Fibroblast of skin of left quadriceps (primary cell): Measurements from ENCODE around the gene MEIOB.
"Not testable (repeated sequence)": the region's sequence is repeated elsewhere in the genome, so short reads cannot be mapped to it uniquely, and the experiment has no call there.

Experiments used
- DNase-seq, 2 experiments: peaks; one replicate each; pipeline ENCODE4 v3.0.0-alpha.2; 2013; ENCODE audit warnings: low read depth in 2 of 2

Gene MEIOB

GRCh38 chr16:1871974-1872635 is at the start of gene MEIOB:
Gene MEIOB, minus strand, starts transcription at chr16:1872164. Its CDS starts 3,989 bp downstream, at chr16:1868175.
- peak in 1 of 2 experiments; percentile 3 for DNase-seq

DNA sequence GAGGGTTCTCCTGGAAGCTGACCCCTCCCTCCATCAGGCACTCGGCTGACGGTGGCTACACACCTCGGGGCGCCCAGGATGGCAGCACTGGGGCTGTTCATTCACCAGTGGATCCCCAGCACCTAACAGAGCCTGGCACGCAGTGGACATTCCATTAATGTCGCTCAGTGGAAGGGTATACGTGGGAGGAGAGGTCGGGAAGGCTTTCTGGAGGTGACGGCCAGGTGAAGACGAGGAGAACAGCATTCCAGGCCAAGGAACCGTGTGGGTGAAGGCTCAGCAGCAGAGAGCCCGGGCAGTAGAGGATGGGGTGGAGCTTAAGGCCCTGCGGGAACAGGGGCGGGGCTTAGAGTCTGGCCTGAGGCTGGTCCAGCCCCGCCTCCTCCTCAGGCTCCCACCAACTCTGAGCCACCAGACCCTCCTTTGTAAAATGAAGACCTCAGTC is 48.8 kb upstream of the MEIOB start:
- no peak for DNase-seq

- not testable (repeated sequence) for DNase-seq
Observed at GRCh38 chr16:1920122-1920521, 48.2 kb upstream of the MEIOB start.

DNA sequence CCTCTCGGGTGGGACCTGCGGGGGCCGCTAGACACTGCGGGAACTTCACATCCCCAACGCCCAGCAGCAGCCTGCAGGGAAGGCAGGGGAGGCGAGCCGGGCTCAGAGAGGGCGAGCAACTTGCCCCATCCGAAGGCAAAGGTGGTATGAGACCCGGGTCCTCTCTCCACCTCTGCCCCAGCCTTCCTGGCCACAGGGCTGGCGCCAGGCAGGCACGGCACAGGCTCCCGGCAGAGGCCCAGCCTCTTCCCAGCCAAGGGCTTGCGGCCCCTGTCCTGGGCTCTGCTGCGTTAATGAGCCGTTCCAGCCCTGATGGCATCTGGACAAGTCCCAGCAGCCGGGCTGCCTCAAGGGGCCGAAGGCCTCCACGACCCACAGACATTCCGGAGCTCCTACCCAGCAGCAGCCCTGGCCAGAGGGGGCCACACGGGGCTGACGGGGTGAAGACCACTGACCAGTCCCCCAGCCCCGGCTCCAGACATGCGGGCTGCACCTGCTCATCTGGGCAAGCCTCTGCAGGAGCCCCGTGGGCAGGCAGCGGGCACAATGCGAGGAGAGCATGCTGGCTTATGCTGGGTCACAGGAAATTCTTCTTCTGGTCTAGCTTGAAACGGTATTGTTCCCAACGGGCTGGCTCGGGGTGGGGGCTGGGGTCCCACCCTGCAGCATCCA is 47.5 kb upstream of the MEIOB start:
- no peak for DNase-seq

GRCh38 chr16:1918351-1919326 is 46.7 kb upstream of the MEIOB start, which contains the start of gene HS3ST6:
Gene HS3ST6, minus strand, starts transcription at chr16:1918415. Its CDS starts 92 bp downstream, at chr16:1918323.
- no peak for DNase-seq

- DNase-seq: no peak
Observed at GRCh38 chr16:1917665-1918350, 45.8 kb upstream of the MEIOB start.

GRCh38 chr16:1917056-1917664 is 45.2 kb upstream of the MEIOB start:
- no peak for DNase-seq

DNA sequence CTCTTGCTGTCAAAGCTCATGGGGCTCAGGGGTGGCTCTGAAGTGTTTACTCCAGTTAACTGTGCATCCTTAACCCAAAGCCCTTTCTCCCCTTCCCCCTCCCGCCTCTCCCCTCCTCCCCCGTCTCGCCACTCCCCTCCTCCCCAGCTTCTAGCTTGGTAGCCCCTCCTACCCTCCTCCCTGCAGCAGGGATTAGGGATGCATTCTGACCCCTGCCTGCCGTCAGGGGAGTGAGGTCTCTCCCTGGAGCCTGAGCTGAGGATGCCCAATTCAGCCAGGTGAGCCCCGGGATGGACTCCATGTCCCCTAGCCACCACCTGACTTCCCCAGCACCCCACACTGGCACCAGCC is 44.7 kb upstream of the MEIOB start:
- DNase-seq: no peak

- no peak for DNase-seq
Observed at GRCh38 chr16:1915732-1916639, 44.0 kb upstream of the MEIOB start.

GRCh38 chr16:1914988-1915387 is 43.0 kb upstream of the MEIOB start:
- no peak for DNase-seq

DNA sequence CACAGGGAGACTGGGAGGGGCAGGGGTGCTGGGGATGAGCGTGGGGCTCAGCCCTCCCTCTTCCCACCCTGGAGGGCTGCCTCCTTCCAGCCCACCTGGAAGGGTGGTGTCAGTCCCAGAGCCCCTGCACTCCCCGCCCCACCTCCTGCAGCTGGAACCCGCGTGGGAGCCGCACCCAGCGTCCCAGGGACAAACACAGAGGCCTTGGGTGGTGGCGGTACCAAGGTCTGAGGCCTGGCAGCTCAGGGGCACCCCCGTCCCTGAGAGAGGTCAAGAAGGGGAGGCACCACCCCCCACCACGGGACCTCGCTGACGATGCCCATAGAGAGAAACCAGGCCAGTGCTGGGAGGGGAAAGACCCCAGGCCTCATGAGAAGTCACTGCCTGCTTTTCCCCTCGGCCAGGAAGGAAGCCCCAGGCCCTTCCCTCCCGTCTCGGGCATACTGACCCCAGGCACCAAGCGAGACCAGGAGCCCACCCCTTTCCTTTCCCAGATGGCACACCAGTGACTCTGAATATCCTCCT is 42.2 kb upstream of the MEIOB start:
- DNase-seq: no peak

DNA sequence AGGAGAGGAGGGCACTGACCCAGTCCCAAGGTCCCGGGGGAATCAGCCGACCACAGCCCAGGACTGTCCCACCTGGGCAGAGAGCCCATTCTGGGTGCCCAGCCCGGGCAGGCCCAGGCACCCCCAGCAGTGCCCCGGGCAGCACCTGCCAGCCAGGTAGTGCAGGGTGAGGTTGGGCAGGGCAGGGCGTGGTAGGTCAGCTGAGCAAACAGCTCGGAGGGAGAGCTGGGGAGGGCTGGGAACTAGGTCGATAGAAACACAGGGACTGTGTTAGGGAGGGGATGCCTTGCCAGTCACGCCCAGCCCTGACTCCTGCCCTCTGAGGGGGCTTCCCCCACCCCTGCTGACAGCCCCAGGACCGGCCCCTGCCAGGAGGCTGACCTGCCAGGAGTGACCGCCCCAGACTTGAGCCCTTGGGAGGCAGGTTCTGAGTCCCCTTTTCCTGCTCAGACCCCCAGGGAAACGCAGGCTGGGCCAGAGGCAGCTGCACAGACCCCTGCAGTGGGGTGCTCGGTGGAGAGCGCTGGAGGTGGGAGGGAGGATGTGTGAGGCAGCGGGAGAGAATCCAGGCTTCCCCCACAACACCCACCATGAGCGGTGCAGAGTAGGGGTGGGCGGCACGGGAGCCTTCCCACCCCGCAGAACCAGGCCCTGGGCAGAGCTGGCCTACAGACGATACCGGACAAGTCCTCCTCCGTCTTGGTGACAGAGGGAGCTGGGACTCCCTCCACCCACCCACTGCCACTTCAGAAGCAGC is 41.5 kb upstream of the MEIOB start:
- DNase-seq: no peak

DNA sequence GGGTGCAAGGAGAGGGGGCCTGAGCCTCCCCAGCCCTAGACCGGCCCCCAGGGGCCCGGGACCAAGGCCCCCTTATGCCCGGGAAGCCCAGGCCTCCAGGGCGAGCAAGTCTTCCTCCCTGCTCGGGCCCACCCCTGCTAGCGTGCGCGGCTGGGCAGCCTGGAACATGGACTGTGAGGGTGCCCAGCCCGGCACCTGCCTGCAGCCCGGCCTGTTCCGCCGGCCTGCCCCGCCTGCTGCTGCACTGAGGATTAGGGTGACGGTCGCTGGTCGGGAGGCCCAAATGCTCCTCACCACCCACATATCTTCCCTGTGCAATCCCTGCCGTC is 40.2 kb upstream of the MEIOB start:
- no peak for DNase-seq

GRCh38 chr16:1911467-1912214 is 39.7 kb upstream of the MEIOB start:
- no peak for DNase-seq

- DNase-seq: no peak
Observed at GRCh38 chr16:1909561-1910231, 37.7 kb upstream of the MEIOB start.

DNA sequence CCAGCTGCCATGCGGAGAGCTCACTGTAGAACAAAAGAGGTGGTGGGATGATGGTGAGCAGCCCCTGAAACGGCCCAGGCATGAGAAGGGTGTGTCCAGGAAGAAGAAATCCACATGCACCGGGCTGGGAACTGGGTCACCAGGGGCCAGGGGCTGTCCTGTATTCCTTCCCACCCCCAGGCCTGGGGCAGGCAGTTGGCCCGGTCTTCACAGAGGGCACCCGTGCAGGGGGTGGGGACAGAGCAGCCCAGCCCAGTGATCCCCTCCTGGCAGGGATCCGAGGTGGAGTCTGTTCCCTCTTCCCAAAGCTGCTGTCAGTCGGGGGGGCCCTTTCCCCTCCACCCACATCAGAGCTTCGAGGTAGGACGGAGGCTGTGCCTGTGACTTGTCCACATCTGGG is 37.0 kb upstream of the MEIOB start:
- no peak for DNase-seq

- peak in 1 of 2 experiments; percentile 3 for DNase-seq
Observed at GRCh38 chr16:1908184-1908583, 36.2 kb upstream of the MEIOB start.
